Activated T-helper 9 cell treated with anti-CD3 and anti-CD28 coated beads, Interleukin-2, amount 50 U/mL, for 16 hours (primary cell): Measurements from ENCODE around the gene PYGO2.
A peak's percentile ranks its signal among the peaks of the same experiment; 100 is the strongest.
"Not testable (repeated sequence)": the region's sequence is repeated elsewhere in the genome, so short reads cannot be mapped to it uniquely, and the experiment has no call there.

ENCODE experiments used
- DNase-seq: peaks from one replicate; pipeline ENCODE4 v3.0.0-alpha.2; 2020; ENCODE audit warnings: low read depth

Gene PYGO2

GRCh38 chr1:155000411-155000725 is 38.8 kb upstream of the PYGO2 start:
- DNase-seq, result no peak

- peak; percentile 56 for DNase-seq
Observed at GRCh38 chr1:154999571-155000410, 38.2 kb upstream of the PYGO2 start.

- peak; percentile 58 for DNase-seq
Observed at GRCh38 chr1:154998818-154999570, 37.4 kb upstream of the PYGO2 start.

- DNase-seq, result no peak
Observed at GRCh38 chr1:154998201-154998780, 36.7 kb upstream of the PYGO2 start.

GRCh38 chr1:154996966-154997701 is 35.6 kb upstream of the PYGO2 start:
- no peak for DNase-seq

- not testable (repeated sequence) for DNase-seq
Observed at GRCh38 chr1:154995301-154995983, 33.9 kb upstream of the PYGO2 start.

- DNase-seq, result no peak
Observed at GRCh38 chr1:154994591-154994990, 33.0 kb upstream of the PYGO2 start.

GRCh38 chr1:154994269-154994587 is 32.6 kb upstream of the PYGO2 start:
- DNase-seq, result no peak

- no peak for DNase-seq
Observed at GRCh38 chr1:154993572-154994268, 32.1 kb upstream of the PYGO2 start, which contains the start of gene LENEP. Gene LENEP, plus strand, starts transcription at chr1:154993586. Its CDS starts 22 bp downstream, at chr1:154993608.

- DNase-seq, result no peak
Observed at GRCh38 chr1:154992721-154993571, 31.4 kb upstream of the PYGO2 start.

- DNase-seq, result no peak
Observed at GRCh38 chr1:154990276-154990675, 28.7 kb upstream of the PYGO2 start.

GRCh38 chr1:154989195-154989860 is 27.7 kb upstream of the PYGO2 start:
- DNase-seq, result no peak

- DNase-seq, result no peak
Observed at GRCh38 chr1:154988058-154988954, 26.7 kb upstream of the PYGO2 start.

GRCh38 chr1:154987326-154987725 is 25.7 kb upstream of the PYGO2 start:
- no peak for DNase-seq

GRCh38 chr1:154986736-154987135 is 25.2 kb upstream of the PYGO2 start:
- DNase-seq, result not testable (repeated sequence)

GRCh38 chr1:154983776-154984466 is 22.3 kb upstream of the PYGO2 start:
- no peak for DNase-seq

- peak; percentile 91 for DNase-seq
Observed at GRCh38 chr1:154982897-154983648, 21.5 kb upstream of the PYGO2 start, which contains the start of gene FLAD1. Gene FLAD1, plus strand, starts transcription at chr1:154983344. Its CDS starts 351 bp downstream, at chr1:154983695.
